Activated CD4-positive, alpha-beta T cell treated with anti-CD3 and anti-CD28 coated beads for 24 hours (primary cell): ENCODE results near the gene BEAN1.

Experiments used
- DNase-seq, 2 donors: peaks; one replicate each; pipeline ENCODE4 v3.0.0-alpha.2; 2020; ENCODE audit warnings: low read depth in 2 of 2

The BEAN1 gene

DNA sequence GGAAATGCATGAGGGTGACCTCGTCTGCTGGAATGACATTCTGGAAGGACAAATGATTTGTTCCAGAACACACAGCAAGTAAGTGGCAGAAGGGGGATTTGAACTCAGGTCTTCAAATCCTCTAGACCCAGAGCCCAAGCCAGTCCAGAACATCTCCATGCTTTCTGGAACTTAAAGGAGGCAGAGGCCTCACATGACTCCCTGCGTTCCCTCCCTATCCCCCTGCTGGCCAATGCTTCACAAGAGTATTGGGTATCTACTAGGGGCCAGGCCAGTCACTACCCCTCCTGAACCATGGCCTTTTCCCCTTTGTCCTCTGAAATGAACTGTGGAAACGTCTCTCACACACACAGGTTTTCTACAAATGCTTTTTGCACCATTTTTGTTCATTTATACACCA is 7.6 kb upstream of the BEAN1 start:
- no peak for DNase-seq

- DNase-seq = no peak
Observed at GRCh38 chr16:66420396-66420795, 6.7 kb upstream of the BEAN1 start.

GRCh38 chr16:66421891-66422290 is 5.2 kb upstream of the BEAN1 start:
- DNase-seq = no peak

GRCh38 chr16:66422366-66422765 is 4.7 kb upstream of the BEAN1 start:
- DNase-seq = no peak

DNA sequence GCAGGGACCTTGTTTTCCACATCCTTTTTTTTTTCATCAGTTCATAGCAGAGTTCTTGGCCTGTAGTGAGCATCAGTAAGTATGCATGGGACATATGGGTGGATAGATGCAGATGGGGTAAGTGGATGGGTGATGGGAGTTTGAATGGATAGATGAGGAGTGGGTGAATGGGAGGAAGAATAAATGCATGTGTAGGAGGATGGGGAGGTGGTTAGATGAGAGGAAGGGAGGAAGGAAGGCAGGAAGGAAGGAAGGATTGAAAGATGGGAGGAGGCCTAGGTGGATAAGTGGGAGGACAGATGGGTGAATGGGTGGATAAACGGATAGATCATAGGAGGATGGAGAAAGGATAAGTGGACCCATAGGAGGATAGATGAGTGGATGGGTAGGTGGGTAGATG is 3.9 kb upstream of the BEAN1 start:
- no peak for DNase-seq

DNA sequence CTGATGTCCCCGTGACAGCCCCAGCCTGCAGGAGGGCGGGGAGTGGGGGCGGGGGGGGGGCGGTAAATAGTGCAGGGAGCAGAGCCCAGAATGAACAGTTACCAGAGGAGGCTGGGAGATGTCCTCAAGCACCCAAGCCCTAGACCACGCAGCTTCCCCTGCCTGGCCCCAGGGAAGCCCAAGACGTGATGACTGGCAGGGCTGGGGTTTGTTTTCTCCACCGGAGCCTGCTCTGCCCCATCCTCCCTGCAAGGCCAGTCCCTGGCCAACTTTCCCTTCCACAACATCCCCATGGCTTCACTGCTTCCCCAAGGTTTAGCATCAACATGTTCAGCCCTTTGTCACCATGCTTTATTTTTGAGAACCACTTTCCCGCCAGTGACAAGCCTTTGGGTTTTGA is 1.4 kb upstream of the BEAN1 start:
- DNase-seq = no peak

GRCh38 chr16:66426112-66427035 is 721 bp upstream of the BEAN1 start:
- DNase-seq = no peak

DNA sequence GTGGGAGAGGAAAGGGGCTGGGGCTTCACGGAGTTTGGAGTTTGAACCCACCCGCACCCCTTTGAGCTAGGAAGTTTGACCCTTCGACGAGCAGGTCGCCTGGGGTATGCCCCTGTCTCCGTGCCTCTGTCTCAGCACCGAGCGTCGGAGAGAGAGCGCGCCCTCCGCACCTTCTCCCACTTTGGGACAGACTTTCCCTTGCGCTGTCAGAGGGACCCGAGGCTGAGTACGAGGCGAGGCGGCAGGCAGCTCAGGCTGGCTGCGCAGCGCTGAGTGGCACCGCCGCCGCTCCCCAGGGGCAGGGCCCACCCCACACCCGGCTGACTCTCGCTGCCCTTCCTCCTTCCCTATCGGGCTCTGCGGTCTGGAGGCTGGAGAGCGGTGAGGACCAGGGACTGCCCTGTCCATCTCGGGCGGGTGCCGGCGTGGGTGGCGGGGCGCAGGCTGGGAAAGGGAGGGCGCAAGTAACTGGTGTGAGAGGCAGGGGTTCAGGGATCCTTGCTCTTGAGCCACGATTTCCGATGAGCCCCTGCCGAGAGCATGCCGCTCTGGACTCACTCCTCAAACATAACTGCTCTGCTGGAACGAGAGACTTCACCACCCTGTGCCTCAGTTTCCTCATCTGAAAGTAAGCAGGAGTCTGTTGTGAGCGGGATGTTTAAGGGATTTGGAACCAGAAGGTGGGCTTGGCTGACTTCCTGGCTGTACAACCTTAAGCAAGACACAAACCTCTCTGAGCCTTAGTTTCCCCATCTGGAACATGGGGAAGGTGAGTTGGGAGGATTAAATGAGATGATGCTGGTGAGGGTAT is 981 bp downstream of the BEAN1 start:
- DNase-seq = no peak

- DNase-seq = no peak
Observed at GRCh38 chr16:66428682-66429251, 1.7 kb downstream of the BEAN1 start.

- no peak for DNase-seq
Observed at GRCh38 chr16:66429290-66429962, 2.3 kb downstream of the BEAN1 start.

- no peak for DNase-seq
Observed at GRCh38 chr16:66430214-66430613, 3.1 kb downstream of the BEAN1 start.

- no peak for DNase-seq
Observed at GRCh38 chr16:66431760-66432159, 4.7 kb downstream of the BEAN1 start.

- DNase-seq = no peak
Observed at GRCh38 chr16:66432429-66432828, 5.3 kb downstream of the BEAN1 start.

DNA sequence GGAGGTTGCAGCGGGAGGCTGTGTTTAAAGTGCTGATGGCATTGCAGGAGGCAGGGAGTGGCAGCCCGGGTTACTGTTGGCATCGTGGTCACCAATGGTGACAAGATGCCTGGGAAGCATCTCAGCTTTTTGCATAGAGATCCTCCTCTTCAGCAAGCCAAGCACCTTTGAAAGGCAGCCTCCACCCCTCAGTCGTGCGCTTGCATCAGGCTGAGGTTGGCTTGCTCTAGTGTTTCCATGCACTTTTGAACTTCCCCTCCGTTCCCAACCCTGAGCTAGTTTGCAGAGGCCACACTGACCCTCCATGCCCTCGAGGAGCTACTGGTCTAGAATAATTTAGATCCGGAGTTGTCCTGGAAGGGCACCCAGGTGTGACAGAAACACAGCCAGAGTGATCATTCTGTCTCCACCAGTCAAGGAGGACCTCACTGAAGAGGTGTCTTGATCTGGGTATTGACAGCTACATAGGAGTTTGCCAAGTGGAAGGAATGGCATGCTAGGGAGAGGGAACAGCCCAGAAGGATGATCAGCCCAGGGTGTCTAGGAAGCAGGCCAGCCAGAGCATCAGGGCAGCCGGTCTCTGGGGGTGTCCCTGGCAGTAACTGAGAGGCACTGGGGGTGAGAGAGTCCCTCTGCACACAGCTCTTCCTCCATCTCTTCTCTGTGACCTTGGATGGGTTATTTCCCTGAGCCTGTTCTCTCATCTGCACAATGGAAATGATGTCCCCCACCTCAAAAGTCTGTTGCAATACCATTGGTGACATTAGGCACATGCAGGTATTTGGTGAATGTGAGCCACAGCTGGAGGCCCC is 7.7 kb downstream of the BEAN1 start:
- no peak for DNase-seq

- no peak for DNase-seq
Observed at GRCh38 chr16:66435896-66436295, 8.8 kb downstream of the BEAN1 start.

DNA sequence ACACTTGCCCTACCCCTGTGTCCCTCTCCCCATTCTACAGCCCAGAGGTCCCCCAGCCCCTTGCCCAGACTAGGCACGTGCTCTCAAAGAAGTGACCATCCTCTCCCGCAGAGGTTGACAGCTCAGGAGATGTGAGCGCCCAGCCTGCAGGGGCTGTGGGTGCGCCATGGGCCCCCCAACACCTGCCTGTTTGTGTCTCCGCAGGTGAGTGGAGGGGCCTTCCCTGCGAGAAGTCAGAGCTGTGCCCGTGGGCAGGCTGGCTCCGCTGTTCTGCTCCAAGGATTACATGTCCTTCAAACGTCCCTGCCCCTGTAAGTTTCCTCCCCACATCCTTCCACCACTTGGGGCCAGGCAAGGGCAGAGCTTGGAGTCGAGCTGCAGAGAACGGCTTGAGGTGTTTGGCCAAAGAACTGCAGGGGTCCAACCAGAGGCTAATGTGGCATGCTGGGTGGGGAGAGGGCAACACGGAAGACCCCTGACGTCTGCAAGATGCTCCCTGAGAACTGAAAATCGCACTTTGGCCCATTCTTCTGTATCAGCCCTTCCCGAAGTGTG is 10.4 kb downstream of the BEAN1 start:
- no peak for DNase-seq

DNA sequence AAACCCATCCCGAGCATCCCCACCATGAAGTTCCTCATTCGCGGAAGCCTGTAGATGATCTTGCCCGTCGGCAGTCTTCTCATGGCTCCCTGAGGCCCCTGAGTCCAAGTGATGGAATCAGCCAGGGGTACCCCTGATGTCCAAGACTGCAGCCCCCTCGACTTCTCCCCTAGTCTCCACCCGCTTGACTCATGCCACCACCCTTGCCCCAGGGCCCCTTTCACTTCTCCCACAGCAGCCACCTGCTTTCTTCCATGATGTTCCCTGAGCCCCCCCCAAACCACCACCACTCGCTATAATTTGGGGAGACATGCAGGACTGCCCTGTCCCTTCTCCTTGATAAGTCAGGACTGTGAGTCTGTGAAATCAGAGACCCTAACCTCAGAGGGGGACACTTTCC is 11.4 kb downstream of the BEAN1 start:
- no peak for DNase-seq

GRCh38 chr16:66439051-66439730 is 12.1 kb downstream of the BEAN1 start:
- DNase-seq = no peak

GRCh38 chr16:66440271-66440802 is 13.2 kb downstream of the BEAN1 start:
- DNase-seq = no peak

DNA sequence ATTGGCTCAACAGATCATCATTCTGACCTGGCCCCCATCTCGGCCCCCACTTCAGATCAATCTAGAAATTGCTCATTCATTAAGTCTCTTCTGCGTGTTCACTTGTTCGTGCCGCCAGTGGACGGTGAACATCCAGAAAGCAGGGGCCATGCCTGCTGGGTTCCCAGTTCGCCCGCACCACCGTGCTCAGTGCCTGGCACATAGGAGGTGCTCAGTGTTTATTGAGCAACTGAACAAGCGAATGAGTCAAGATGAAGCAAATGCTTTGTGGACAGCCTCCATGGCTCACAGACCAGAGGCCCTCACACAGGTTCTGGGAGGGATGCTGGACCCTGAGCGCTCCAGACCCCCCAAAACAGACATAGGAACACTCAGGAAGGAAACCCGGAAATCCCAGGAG is 13.9 kb downstream of the BEAN1 start:
- no peak for DNase-seq
